Activated CD4-positive, alpha-beta memory T cell treated with anti-CD3 and anti-CD28 coated beads, Interleukin-2, amount 10 ng/mL, durations not matched to agents 7 days and 5 days (primary cell): Measurements from ENCODE around the gene TAF4B. TPM values are rescaled to one million over a fixed set of nuclear protein-coding genes. Genes with fewer than 3 reads are reported as not detected.
"Not testable (repeated sequence)": the region's sequence is repeated elsewhere in the genome, so short reads cannot be mapped to it uniquely, and the experiment has no call there.

ENCODE experiments used
- CTCF ChIA-PET: fragments of 350-600 bp; sonication (Branson Sonifier 250); formaldehyde crosslinking; loops from one replicate; lab custom pipeline; 2021; ENCODE audit warnings: antibody characterized with exemption, inconsistent platforms; lab: Charles Lee
- POLR2A ChIA-PET: fragments of 350-600 bp; sonication (Branson Sonifier 250); formaldehyde crosslinking; loops from one replicate; lab custom pipeline; 2021; ENCODE audit warnings: antibody characterized with exemption; lab: Charles Lee
- DNase-seq: peaks from one replicate; pipeline ENCODE4 v3.0.0-alpha.2; 2020
- H3K27ac Mint-ChIP-seq: one replicate; pipeline ENCODE4 v1.8.0; 2021; ENCODE audit warnings: mild to moderate bottlenecking, mixed read lengths
- H3K27me3 Mint-ChIP-seq: one replicate; pipeline ENCODE4 v1.8.0; 2021; ENCODE audit warnings: mixed read lengths
- H3K36me3 Mint-ChIP-seq: one replicate; pipeline ENCODE4 v1.8.0; 2021; ENCODE audit warnings: low read depth, mixed read lengths
- H3K4me1 Mint-ChIP-seq: one replicate; pipeline ENCODE4 v1.8.0; 2021; ENCODE audit warnings: mixed read lengths
- H3K4me3 Mint-ChIP-seq: one replicate; pipeline ENCODE4 v1.8.0; 2021; ENCODE audit warnings: mild to moderate bottlenecking, mixed read lengths
- H3K9me3 Mint-ChIP-seq: one replicate; pipeline ENCODE4 v1.8.0; 2021; ENCODE audit warnings: mixed read lengths
- total RNA-seq, 2 experiments: library from RNA; stranded (reverse); gene quantifications; one replicate each; pipeline ENCODE4 v1.2.3, GENCODE V29; 2021

TAF4B gene
- total RNA-seq, 2 experiments from 2014 or later = 3.3 to 3.8 TPM

DNA sequence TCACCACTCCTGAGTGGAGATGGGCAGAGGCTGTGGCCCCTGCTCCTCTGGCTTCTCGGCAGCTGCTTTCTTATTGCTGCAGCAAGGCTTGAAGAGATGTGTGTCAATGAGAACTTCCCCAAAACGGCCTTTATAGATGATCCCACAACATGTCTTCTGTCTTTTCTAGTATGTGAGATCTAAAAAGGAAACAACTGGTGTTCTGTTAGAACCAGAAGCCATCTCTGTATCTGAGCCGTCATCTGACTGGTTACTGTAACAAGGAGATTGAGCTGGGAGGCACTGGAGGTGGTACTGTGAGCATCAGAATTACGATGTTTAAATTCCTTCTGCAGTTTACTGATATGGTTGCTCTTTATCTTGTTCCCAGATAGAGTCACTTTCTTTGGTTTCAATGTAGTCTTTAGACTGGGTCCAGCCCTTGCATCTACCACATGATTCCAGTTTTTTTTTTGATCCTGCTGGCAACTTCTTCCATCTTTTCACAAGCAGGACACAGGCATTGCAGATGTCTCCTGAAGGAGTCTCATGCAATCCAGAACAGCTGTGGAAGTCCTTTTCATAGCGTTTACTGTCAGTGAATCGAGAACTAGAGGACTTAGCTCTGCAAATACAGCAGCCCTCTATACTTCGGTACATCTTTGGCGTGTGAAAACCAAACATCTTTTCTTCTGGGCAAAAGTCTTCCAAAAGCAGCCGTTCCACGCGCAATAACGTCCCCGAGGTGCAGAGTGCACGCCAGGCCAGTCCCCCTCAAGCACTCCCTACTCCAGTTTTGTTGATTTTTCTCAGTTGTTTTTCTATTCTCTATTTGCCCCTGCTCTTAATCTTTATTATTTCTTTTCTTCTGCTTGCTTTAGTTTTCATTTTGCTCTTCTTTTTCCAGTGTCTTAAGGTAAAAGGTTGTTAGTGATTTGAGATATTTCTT is 29.7 kb downstream of the TAF4B start:
- H3K4me3 Mint-ChIP-seq = no peak overlapping the region
- DNase-seq = no peak
- H3K36me3 Mint-ChIP-seq = peaks cover 3% of the 10 kb centered on the region
- no peaks in the 10 kb centered on the region for H3K27me3 Mint-ChIP-seq
- H3K4me1 Mint-ChIP-seq = no peaks in the 10 kb centered on the region
- ChIA-PET CTCF (no interaction called here), POLR2A (no interaction called here)
- no peaks in the 10 kb centered on the region for H3K9me3 Mint-ChIP-seq
- no peak overlapping the region for H3K27ac Mint-ChIP-seq

- CTCF ChIA-PET = interaction anchor here (0.7 to 1.0 kb wide), 2 partner anchors 51 to 203 kb away, joined by 3 to 4 read pairs; no protein-coding TSS in a partner anchor
- Mint-ChIP-seq H3K4me1 (no peaks in the 10 kb centered on the region), H3K9me3 (no peaks in the 10 kb centered on the region), H3K27me3 (no peaks in the 10 kb centered on the region), H3K36me3 (peaks cover 6% of the 10 kb centered on the region), H3K27ac (no peak overlapping the region), H3K4me3 (no peak overlapping the region)
- DNase-seq = no peak
- POLR2A ChIA-PET = no interaction called here
These were observed 32.5 kb downstream of the TAF4B start for GRCh38 chr18:26258711-26259110.

GRCh38 chr18:26259416-26259815 is 33.2 kb downstream of the TAF4B start:
- H3K36me3 Mint-ChIP-seq, H3K27ac Mint-ChIP-seq, DNase-seq, H3K4me3 Mint-ChIP-seq, POLR2A ChIA-PET, H3K4me1 Mint-ChIP-seq, H3K27me3 Mint-ChIP-seq, H3K9me3 Mint-ChIP-seq: not testable (repeated sequence)
- CTCF ChIA-PET = interaction anchor here (0.7 kb wide), 1 partner anchor 203 kb away, joined by 3 read pairs; no protein-coding TSS in a partner anchor

GRCh38 chr18:26262156-26262555 is 35.9 kb downstream of the TAF4B start:
- Mint-ChIP-seq H3K4me1 (no peaks in the 10 kb centered on the region), H3K9me3 (no peaks in the 10 kb centered on the region), H3K36me3 (peaks cover 6% of the 10 kb centered on the region), H3K27me3 (no peaks in the 10 kb centered on the region), H3K27ac (no peak overlapping the region), H3K4me3 (no peak overlapping the region)
- POLR2A ChIA-PET = no interaction called here
- CTCF ChIA-PET = no interaction called here
- no peak for DNase-seq

- ChIA-PET CTCF (no interaction called here), POLR2A (no interaction called here)
- H3K27me3 Mint-ChIP-seq = no peaks in the 10 kb centered on the region
- no peak overlapping the region for H3K27ac Mint-ChIP-seq
- H3K9me3 Mint-ChIP-seq = no peaks in the 10 kb centered on the region
- no peaks in the 10 kb centered on the region for H3K4me1 Mint-ChIP-seq
- no peak for DNase-seq
- H3K36me3 Mint-ChIP-seq = no peaks in the 10 kb centered on the region
- no peak overlapping the region for H3K4me3 Mint-ChIP-seq
These were observed 41.2 kb downstream of the TAF4B start for GRCh38 chr18:26267357-26267930.

- no peak for DNase-seq
- Mint-ChIP-seq H3K9me3 (no peaks in the 10 kb centered on the region), H3K36me3 (no peaks in the 10 kb centered on the region), H3K27me3 (no peaks in the 10 kb centered on the region), H3K4me3 (no peak overlapping the region), H3K4me1 (no peaks in the 10 kb centered on the region), H3K27ac (no peak overlapping the region)
- CTCF ChIA-PET = no interaction called here
- POLR2A ChIA-PET = no interaction called here
These were observed 42.2 kb downstream of the TAF4B start for GRCh38 chr18:26268454-26268853.

- no peak for DNase-seq
- Mint-ChIP-seq H3K4me1 (no peaks in the 10 kb centered on the region), H3K27me3 (no peaks in the 10 kb centered on the region), H3K36me3 (no peaks in the 10 kb centered on the region), H3K9me3 (no peaks in the 10 kb centered on the region), H3K4me3 (no peak overlapping the region), H3K27ac (no peak overlapping the region)
- POLR2A ChIA-PET = no interaction called here
- CTCF ChIA-PET = no interaction called here
These were observed 45.8 kb downstream of the TAF4B start for GRCh38 chr18:26271917-26272549.

DNA sequence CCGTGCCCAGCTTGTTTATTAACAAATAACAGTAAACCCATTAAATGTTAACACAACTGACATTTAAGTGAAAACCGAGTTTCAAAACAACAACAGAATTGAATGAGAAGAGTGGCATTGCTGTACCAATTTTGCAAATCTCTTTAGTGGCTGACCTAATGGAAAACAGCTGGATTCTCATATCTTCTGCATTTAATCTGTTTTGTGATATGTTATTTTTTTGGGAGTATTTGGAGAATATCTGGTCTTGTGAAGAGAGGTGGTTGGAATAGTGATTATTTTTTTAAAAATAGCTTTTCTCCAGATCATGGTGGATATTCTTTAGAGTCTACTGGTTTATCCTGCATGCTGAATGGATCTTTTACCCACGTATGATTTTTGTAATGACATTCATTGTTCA is 51.1 kb downstream of the TAF4B start:
- no peak overlapping the region for H3K4me3 Mint-ChIP-seq
- H3K4me1 Mint-ChIP-seq = no peaks in the 10 kb centered on the region
- ChIA-PET CTCF (no interaction called here), POLR2A (no interaction called here)
- no peaks in the 10 kb centered on the region for H3K27me3 Mint-ChIP-seq
- H3K36me3 Mint-ChIP-seq = peaks cover 19% of the 10 kb centered on the region
- peaks cover 3% of the 10 kb centered on the region for H3K9me3 Mint-ChIP-seq
- no peak for DNase-seq
- no peak overlapping the region for H3K27ac Mint-ChIP-seq

DNA sequence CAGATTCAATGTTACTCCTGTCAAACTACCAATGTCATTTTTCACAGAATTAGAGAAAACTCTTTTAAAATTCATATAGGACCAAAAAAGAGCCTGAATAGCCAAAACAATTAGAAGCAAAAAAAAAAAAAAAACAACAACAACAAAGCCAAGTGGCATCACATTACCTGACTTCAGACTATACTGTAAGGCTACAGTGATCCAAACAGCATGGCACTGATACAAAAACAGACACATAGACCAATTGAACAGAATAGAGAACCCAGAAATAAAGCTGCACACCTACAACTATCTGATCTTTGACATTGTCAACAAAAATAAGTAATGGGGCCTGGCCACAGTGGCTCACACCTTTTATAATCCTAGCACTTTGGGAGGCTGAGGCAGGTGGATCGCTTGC is 53.2 kb downstream of the TAF4B start:
- POLR2A ChIA-PET = no interaction called here
- Mint-ChIP-seq H3K27me3 (no peaks in the 10 kb centered on the region), H3K36me3 (peaks cover 19% of the 10 kb centered on the region)

DNA sequence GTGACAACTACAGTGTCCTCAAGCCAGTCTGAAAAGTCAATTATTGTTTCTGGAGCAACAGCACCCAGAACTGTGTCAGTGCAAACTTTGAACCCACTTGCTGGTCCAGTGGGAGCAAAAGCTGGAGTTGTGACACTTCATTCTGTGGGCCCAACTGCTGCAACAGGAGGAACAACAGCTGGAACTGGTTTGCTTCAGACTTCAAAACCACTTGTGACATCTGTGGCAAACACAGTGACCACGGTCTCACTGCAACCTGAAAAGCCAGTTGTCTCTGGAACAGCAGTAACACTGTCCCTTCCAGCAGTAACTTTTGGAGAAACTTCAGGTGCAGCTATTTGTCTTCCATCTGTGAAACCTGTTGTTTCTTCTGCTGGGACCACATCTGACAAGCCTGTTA is 59.8 kb downstream of the TAF4B start:
- no peaks in the 10 kb centered on the region for H3K27me3 Mint-ChIP-seq
- H3K36me3 Mint-ChIP-seq = peaks cover 4% of the 10 kb centered on the region
- H3K27ac Mint-ChIP-seq = no peak overlapping the region
- H3K9me3 Mint-ChIP-seq = no peaks in the 10 kb centered on the region
- ChIA-PET CTCF (no interaction called here), POLR2A (no interaction called here)
- H3K4me1 Mint-ChIP-seq = no peaks in the 10 kb centered on the region
- DNase-seq = no peak
- no peak overlapping the region for H3K4me3 Mint-ChIP-seq

More for the DNA sequence above, 53.2 kb downstream of the TAF4B start:
- Mint-ChIP-seq H3K4me1 (no peaks in the 10 kb centered on the region), H3K9me3 (peaks cover 3% of the 10 kb centered on the region), H3K4me3 (no peak overlapping the region), H3K27ac (no peak overlapping the region)
- no peak for DNase-seq
- CTCF ChIA-PET = interaction anchor here (0.6 kb wide), 1 partner anchor 165 kb away, joined by 3 read pairs; no protein-coding TSS in a partner anchor

DNA sequence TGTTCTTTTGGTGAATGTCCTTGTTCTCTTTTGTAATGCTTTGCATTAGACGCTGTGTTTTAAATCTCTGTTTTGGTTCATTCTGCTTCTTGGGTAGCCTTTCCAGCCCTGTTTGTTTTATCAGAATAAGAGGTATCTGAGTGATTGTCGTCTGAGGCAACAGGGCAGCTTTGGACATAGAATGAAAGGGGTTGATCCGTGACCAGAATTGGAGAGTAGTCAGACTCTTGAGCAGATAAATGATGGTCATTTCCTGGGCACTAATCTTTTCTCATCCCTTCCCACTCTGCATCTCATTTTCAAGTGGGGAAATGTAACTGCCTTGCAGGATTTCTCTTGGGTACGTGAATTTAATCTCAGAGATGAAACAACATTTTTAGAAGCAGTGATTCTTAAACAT is 61.4 kb downstream of the TAF4B start:
- Mint-ChIP-seq H3K36me3 (peaks cover 6% of the 10 kb centered on the region), H3K9me3 (no peaks in the 10 kb centered on the region), H3K4me3 (no peak overlapping the region), H3K27ac (no peak overlapping the region), H3K4me1 (no peaks in the 10 kb centered on the region), H3K27me3 (no peaks in the 10 kb centered on the region)
- CTCF ChIA-PET = no interaction called here
- DNase-seq = no peak
- POLR2A ChIA-PET = no interaction called here

DNA sequence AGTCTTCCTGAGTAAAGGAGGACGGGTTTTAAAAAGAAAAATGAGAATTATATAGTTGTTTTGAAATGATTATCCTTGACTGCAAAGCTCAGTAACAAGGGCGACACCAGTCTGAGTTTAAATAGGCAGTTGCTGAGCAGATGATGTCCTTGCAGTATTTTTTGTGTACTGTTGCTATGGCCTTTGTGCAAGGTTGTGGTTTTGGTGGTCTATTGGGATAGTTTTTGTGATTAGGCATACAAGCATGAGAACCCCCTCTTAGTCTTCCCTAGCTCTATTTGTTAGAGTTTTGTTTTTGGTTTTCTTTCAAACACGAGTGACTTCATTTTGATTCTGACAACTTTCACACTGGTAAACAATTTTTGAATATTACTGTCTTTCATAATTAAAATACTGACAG is 64.1 kb downstream of the TAF4B start:
- no peak for DNase-seq
- Mint-ChIP-seq H3K9me3 (no peaks in the 10 kb centered on the region), H3K27ac (no peak overlapping the region), H3K4me3 (no peak overlapping the region), H3K4me1 (no peaks in the 10 kb centered on the region), H3K27me3 (no peaks in the 10 kb centered on the region), H3K36me3 (peaks cover 6% of the 10 kb centered on the region)
- ChIA-PET CTCF (interaction anchor here (0.9 kb wide), 1 partner anchor 15 kb away, joined by 3 read pairs; no protein-coding TSS in a partner anchor), POLR2A (no interaction called here)

- Mint-ChIP-seq H3K36me3 (peaks cover 3% of the 10 kb centered on the region), H3K4me1 (no peaks in the 10 kb centered on the region), H3K27ac (no peak overlapping the region), H3K4me3 (no peak overlapping the region), H3K9me3 (no peaks in the 10 kb centered on the region), H3K27me3 (no peaks in the 10 kb centered on the region)
- ChIA-PET CTCF (no interaction called here), POLR2A (no interaction called here)
- no peak for DNase-seq
These were observed 67.7 kb downstream of the TAF4B start for GRCh38 chr18:26293982-26294381.
